H1 (cell line): ENCODE data around the gene DAZAP1. TPM values are rescaled to one million over a fixed set of nuclear protein-coding genes. Genes with fewer than 3 reads are reported as not detected.

Experiments used
- CBX5 ChIP-seq: fragments of 300-800, 300-1000 bp; sonication (generic); IDR thresholded peaks from 2 replicates; pipeline ENCODE4 v1.7.1; 2016; ENCODE audit warnings: antibody characterized with exemption, low read length, low read depth
- CHD7 ChIP-seq: fragments of 300-600 bp; sonication (generic); IDR thresholded peaks from 2 replicates; pipeline ENCODE4 v1.7.1; 2012; ENCODE audit warnings: low read length, moderate library complexity, mild to moderate bottlenecking, inconsistent platforms; ENCODE audit not compliant: insufficient replicate concordance
- EZH2 ChIP-seq: fragments of 200-600 bp; sonication (generic); IDR thresholded peaks from 2 replicates; pipeline ENCODE4 v1.7.1; 2012; ENCODE audit warnings: low read depth, mild to moderate bottlenecking, moderate library complexity, low read length, inconsistent platforms; ENCODE audit not compliant: severe bottlenecking
- JUND ChIP-seq: IDR thresholded peaks from 2 replicates; pipeline ENCODE4 v1.6.1; 2011; ENCODE audit warnings: mild to moderate bottlenecking, improper control_type of control experiment, low read length
- PHF8 ChIP-seq: fragments of 200-600 bp; sonication (generic); conservative IDR thresholded peaks from 2 replicates; pipeline ENCODE4 v1.7.1; 2012; ENCODE audit warnings: low read depth, mild to moderate bottlenecking, inconsistent platforms, low read length, moderate library complexity
- SIN3A ChIP-seq, 2 experiments: IDR thresholded peaks in 1 of 2; conservative IDR thresholded peaks in 1 of 2; 2 replicates each; pipeline ENCODE4 v1.6.1; 2011 to 2012; ENCODE audit warnings: low read length in 2 of 2, improper control_type of control experiment in 1 of 2, low read depth in 1 of 2, mild to moderate bottlenecking in 1 of 2
- polyA plus RNA-seq, 7 experiments: library from polyadenylated mRNA; depleted of rRNA in 3 of 7; stranded (reverse) in 5 of 7; unstranded in 2 of 7; fragments of >200 nt in 5 of 7; fragments of 200-250 nt in 2 of 7; gene quantifications; 1 replicate in 5 of 7; 2 replicates in 1 of 7; 4 replicates in 1 of 7; pipeline versions ENCODE4 v1.2.1 to v1.2.3, GENCODE V29; 2011 to 2013; ENCODE audit warnings: missing spikeins in 2 of 7, mixed read lengths in 2 of 7
- total RNA-seq: library from RNA; stranded (reverse); fragmentation: NEBNext Ultra II Directional; extraction: Animal tissue kit (Norgen Biotek cat#: 25700); gene quantifications from 2 replicates; pipeline ENCODE4 v1.2.1, GENCODE V29; 2021

The DAZAP1 gene
- total and polyA plus RNA-seq, 2 of the 8 experiments (the other 6 are each of a cell fraction or from before 2014, with no cell fraction given), result 79.6 to 341 TPM

GRCh38 chr19:1459479-1459878, 52.1 kb downstream of the DAZAP1 start (continued):
- TF ChIP-seq CHD7, result no peak
- no peak for TF ChIP-seq CBX5
- no peak for TF ChIP-seq EZH2
- TF ChIP-seq PHF8, result no peak
- TF ChIP-seq SIN3A (conservative IDR thresholded peaks at IDR 0.05 in 1 of 2, IDR thresholded peaks at IDR 0.05 in 1 of 2; ENCODE audit: low read depth in 1 of 2, low read length in 2 of 2), result no peak
- TF ChIP-seq JUND, result no peak
